Activated T-cell treated with anti-CD3 and anti-CD28 coated beads, Interleukin-2, amount 50 U/mL, for 4 hours (primary cell): ENCODE results near the gene NUDT2. TPM values are rescaled to one million over a fixed set of nuclear protein-coding genes. Genes with fewer than 3 reads are reported as not detected.

Experiments
- ATAC-seq, 2 donors: fragments of 200-7000 bp; cut with Tn5 transposase; one replicate each; pipeline ENCODE4 v1.10.0; 2021
- DNase-seq: peaks from one replicate; pipeline ENCODE4 v3.0.0-alpha.2; 2020
- H3K27me3 Mint-ChIP-seq: one replicate; pipeline ENCODE4 v1.8.0; 2021; ENCODE audit warnings: low read depth, mixed read lengths
- H3K36me3 Mint-ChIP-seq: one replicate; pipeline ENCODE4 v1.8.0; 2022; ENCODE audit warnings: mixed read lengths; ENCODE audit not compliant: insufficient read depth
- H3K4me1 Mint-ChIP-seq: one replicate; pipeline ENCODE4 v1.8.0; 2021; ENCODE audit warnings: low read depth, mixed read lengths
- H3K4me3 Mint-ChIP-seq: one replicate; pipeline ENCODE4 v1.8.0; 2021; ENCODE audit warnings: mild to moderate bottlenecking, moderate library complexity, mixed read lengths
- H3K9me3 Mint-ChIP-seq: one replicate; pipeline ENCODE4 v1.8.0; 2021; ENCODE audit warnings: mixed read lengths
- total RNA-seq, 3 donors: library from RNA; stranded (reverse); gene quantifications; one replicate each; pipeline ENCODE4 v1.2.1, GENCODE V29; 2021

The NUDT2 gene
- total RNA-seq, 3 donors from 2014 or later, result 23.5 to 27.9 (median 25.9) TPM

- Mint-ChIP-seq H3K4me1 (peaks cover 8% of the 10 kb centered on the region), H3K9me3 (no peaks in the 10 kb centered on the region), H3K27me3 (no peaks in the 10 kb centered on the region), H3K36me3 (peaks cover 4% of the 10 kb centered on the region), H3K4me3 (peak overlapping the region; percentile 21)
- peak; percentile 20 for DNase-seq
- peak; percentile 30 to 50 for ATAC-seq
These were observed 41.9 kb downstream of the NUDT2 start for GRCh38 chr9:34370970-34371880.

DNA sequence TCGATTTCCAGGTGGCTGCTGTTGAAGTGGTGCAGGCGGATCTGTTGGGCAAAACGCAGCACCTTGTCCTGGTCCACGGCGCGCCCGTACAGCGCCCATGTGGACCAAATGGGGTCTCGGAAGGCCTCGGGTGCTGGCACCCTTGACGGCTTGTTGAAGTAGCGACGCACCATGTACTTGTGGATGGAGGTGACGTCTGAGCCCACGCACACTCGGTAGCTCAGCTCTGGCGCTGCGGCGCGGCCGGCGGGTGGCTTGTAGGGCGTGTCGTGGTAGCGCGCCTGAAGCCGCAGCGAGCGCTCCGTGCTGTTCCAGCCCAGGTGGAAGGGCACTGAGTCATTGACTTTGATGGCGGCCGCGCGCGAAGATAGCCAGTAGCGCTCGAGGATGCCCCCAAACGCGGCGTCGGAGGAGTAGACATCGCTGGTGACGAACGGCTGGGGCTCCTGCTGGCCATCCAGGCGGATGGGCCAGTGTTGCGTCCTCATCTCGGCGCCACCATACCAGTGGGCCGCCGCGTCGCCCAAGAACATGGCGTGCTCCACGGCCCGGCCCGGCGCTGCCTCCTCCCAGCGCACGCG, 42.6 kb downstream of the NUDT2 start:
- DNase-seq (no peak), ATAC-seq (no peak)
- H3K27me3 Mint-ChIP-seq, result no peaks in the 10 kb centered on the region
- peaks cover 9% of the 10 kb centered on the region for H3K4me1 Mint-ChIP-seq
- H3K4me3 Mint-ChIP-seq, result no peak overlapping the region
- peaks cover 4% of the 10 kb centered on the region for H3K36me3 Mint-ChIP-seq
- H3K9me3 Mint-ChIP-seq, result no peaks in the 10 kb centered on the region

DNA sequence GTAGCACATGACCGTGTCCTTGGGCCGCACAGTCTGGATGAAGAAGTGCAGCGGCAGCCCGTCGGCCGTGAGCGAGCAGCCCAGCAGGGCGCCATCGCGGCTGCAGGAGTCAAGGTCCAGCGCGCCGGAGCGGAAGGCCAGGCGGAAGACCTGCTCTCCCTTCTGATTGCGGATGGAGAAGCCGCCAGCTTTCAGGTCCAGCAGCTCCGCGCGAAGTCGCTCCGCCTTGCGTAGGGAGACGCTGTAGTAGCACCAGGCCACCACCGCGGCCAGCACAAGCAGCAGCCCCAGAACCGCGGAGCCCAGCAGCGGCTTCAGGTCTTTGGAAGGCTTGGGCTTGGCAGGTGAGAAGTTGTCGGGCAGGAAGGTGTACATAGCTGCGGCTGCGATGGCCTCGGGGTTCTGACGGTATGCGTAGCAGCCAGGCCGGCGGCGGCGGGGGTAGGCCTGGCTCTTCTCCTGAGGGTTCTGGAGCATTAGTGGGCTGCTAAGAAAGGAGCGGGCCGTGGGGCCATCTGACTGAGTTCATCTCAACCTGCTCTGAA, 43.2 kb downstream of the NUDT2 start:
- no peaks in the 10 kb centered on the region for H3K9me3 Mint-ChIP-seq
- peaks cover 4% of the 10 kb centered on the region for H3K36me3 Mint-ChIP-seq
- no peak overlapping the region for H3K4me3 Mint-ChIP-seq
- no peak for ATAC-seq
- H3K27me3 Mint-ChIP-seq, result no peaks in the 10 kb centered on the region
- H3K4me1 Mint-ChIP-seq, result peaks cover 11% of the 10 kb centered on the region
- no peak for DNase-seq

- no peaks in the 10 kb centered on the region for H3K9me3 Mint-ChIP-seq
- H3K4me3 Mint-ChIP-seq, result no peak overlapping the region
- H3K4me1 Mint-ChIP-seq, result peaks cover 16% of the 10 kb centered on the region
These were observed 44.4 kb downstream of the NUDT2 start for GRCh38 chr9:34373749-34374148.

DNA sequence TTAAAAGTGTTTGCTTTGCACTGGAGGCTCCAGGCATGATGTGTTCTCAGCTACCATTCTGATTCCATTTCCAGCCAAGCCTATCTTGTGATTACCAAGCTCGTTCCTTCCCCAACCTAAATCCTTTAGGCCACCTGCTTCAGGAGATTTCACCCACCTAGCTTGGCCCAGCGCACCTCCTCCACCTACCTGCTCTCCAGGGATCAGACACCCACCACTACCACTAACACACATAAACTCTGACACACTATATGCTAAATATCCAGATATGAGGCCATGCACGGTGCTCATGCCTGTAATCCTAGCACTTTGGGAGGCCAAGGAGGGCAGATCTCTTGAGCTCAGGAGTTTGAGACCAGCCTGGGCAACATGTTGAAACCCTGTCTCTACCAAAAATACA, 45.0 kb downstream of the NUDT2 start:
- ATAC-seq, result no peak
- Mint-ChIP-seq H3K36me3 (no peaks in the 10 kb centered on the region), H3K4me1 (peaks cover 19% of the 10 kb centered on the region), H3K9me3 (no peaks in the 10 kb centered on the region), H3K4me3 (no peak overlapping the region), H3K27me3 (no peaks in the 10 kb centered on the region)
- no peak for DNase-seq

More at GRCh38 chr9:34373749-34374148, 44.4 kb downstream of the NUDT2 start:
- no peak for DNase-seq
- Mint-ChIP-seq H3K36me3 (no peaks in the 10 kb centered on the region), H3K27me3 (no peaks in the 10 kb centered on the region)
- no peak for ATAC-seq

GRCh38 chr9:34374905-34375552, 45.7 kb downstream of the NUDT2 start:
- H3K36me3 Mint-ChIP-seq, result no peaks in the 10 kb centered on the region
- peak overlapping the region; percentile 84 for H3K4me3 Mint-ChIP-seq
- H3K27me3 Mint-ChIP-seq, result no peaks in the 10 kb centered on the region

DNA sequence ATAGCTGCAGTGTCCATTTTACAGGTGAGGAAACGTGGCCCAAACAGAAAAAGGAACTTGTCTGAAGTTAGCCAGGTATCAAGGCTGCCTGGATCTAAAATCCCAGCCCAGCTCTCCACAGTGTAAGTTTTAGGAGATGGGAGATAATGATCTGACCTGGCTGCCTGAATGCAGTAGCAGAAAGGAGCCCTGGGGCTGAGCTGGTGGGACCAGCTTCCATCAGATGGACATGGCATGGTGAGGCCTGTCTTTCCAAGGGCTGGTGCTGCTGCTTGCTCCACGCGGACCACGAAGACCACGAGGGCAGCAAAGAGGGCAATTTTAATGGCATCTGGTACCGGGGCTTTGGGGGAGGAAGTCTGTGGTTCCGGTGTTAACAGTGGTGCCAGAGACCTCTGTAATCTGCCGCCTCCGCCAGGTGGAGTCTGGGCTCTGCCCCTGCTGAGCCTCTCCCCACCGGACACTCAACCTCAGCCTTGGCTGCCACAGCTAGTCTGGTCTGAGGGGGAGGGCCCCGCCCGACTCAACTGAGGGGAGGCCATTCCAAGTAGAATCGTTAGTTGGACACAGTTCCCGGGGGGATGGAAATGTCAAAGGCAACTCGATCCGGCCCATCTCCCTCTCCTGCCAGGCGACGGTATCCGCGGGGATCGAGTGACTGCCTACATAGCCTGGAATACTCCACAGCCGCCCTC, 46.7 kb downstream of the NUDT2 start:
- H3K9me3 Mint-ChIP-seq, result no peaks in the 10 kb centered on the region
- DNase-seq, result no peak
- H3K36me3 Mint-ChIP-seq, result no peaks in the 10 kb centered on the region
- peak overlapping the region; percentile 84 for H3K4me3 Mint-ChIP-seq
- peak in 1 of 2 donors; percentile 12 for ATAC-seq
- H3K4me1 Mint-ChIP-seq, result peaks cover 33% of the 10 kb centered on the region
- no peaks in the 10 kb centered on the region for H3K27me3 Mint-ChIP-seq

More at GRCh38 chr9:34374905-34375552, 45.7 kb downstream of the NUDT2 start:
- peaks cover 26% of the 10 kb centered on the region for H3K4me1 Mint-ChIP-seq
- DNase-seq (no peak), ATAC-seq (no peak)
- H3K9me3 Mint-ChIP-seq, result no peaks in the 10 kb centered on the region

- Mint-ChIP-seq H3K4me3 (peak within 1 kb of the TSS; percentile 84), H3K27me3 (no peaks in the 10 kb centered on the region), H3K4me1 (peaks cover 38% of the 10 kb centered on the region), H3K36me3 (no peaks in the 10 kb centered on the region), H3K9me3 (no peaks in the 10 kb centered on the region)
- ATAC-seq (peak; percentile 83 to 86), DNase-seq (peak; percentile 96)
These were observed 47.4 kb downstream of the NUDT2 start, which contains the start of gene MYORG for GRCh38 chr9:34376596-34377403. Gene MYORG (minus strand): TSS chr9:34376898. CDS start chr9:34372943, 3,955 bp downstream.

- Mint-ChIP-seq H3K9me3 (no peaks in the 10 kb centered on the region), H3K27me3 (no peaks in the 10 kb centered on the region), H3K4me1 (peaks cover 38% of the 10 kb centered on the region), H3K4me3 (peak overlapping the region; percentile 84), H3K36me3 (no peaks in the 10 kb centered on the region)
- ATAC-seq (no peak), DNase-seq (no peak)
These were observed 48.0 kb downstream of the NUDT2 start for GRCh38 chr9:34377404-34377746.

DNA sequence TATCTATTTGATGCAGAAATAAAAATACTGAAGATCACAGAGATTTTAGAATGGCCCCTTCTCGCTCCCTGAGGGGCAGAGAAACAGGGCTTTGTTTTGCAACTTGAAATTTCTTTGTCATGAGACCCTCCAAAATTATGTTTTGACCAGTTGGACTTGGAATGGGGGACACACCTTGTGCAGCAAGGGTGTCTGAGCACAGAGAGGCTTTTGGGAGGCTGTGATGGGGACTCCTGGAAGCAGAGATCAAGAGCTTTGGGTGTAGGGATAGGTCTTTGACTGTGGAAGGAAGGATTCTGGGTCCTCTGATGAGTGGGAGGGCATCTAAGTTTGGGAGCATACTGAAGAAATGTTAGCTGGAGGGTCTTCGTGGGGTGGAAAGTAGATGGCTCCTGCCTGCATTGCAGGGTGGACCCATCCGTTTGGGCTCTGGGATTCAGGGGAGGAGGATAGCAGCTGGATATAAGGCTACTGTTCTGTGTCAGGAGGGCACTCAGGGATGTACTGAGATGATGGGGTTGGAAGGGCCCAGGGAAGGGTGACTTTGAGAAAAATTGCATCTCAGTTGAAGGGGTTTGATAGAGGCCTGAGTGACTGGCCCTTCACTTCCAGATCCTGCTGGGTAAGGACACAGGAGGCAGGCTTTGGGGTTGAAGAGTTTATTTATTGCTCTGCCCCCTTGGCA, 49.1 kb downstream of the NUDT2 start:
- Mint-ChIP-seq H3K4me3 (peak overlapping the region; percentile 49), H3K4me1 (peaks cover 38% of the 10 kb centered on the region), H3K9me3 (no peaks in the 10 kb centered on the region), H3K36me3 (no peaks in the 10 kb centered on the region), H3K27me3 (no peaks in the 10 kb centered on the region)
- ATAC-seq, result no peak
- DNase-seq, result no peak

GRCh38 chr9:34379334-34380033, 50.1 kb downstream of the NUDT2 start:
- H3K27me3 Mint-ChIP-seq, result no peaks in the 10 kb centered on the region
- peak overlapping the region; percentile 84 for H3K4me3 Mint-ChIP-seq
- no peaks in the 10 kb centered on the region for H3K9me3 Mint-ChIP-seq
- peaks cover 38% of the 10 kb centered on the region for H3K4me1 Mint-ChIP-seq
- peak; percentile 19 to 31 for ATAC-seq
- no peaks in the 10 kb centered on the region for H3K36me3 Mint-ChIP-seq
- peak; percentile 88 for DNase-seq

DNA sequence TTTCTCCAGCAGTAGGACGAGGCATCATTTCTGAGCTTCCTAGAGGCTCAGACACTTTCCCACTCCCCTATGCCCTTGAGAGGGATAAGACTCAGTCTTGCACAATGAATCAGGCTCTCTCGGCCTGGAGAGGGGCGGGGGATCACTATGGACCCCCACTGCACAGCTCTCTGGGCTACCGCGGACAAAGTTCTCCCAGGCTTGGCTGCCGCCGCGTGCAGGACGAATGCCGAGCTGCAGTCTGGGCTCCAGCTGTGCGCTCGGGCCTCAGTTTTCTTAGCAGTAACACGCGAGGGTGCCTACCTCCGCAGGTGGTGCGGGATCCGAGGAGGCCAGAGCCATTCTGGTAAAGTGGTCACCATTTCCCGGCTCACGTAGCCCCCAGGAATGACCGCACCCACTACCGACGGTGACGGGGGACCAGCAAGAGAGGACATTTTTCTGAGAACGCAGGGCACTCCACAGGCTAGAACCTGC, 50.7 kb downstream of the NUDT2 start:
- H3K27me3 Mint-ChIP-seq, result no peaks in the 10 kb centered on the region
- no peaks in the 10 kb centered on the region for H3K9me3 Mint-ChIP-seq
- H3K36me3 Mint-ChIP-seq, result no peaks in the 10 kb centered on the region
- peak overlapping the region; percentile 84 for H3K4me3 Mint-ChIP-seq
- no peak for DNase-seq
- H3K4me1 Mint-ChIP-seq, result peaks cover 38% of the 10 kb centered on the region
- ATAC-seq, result no peak
